CD4-positive, alpha-beta T cell (primary cell): Measurements from ENCODE around the gene G6PD. TPM values are rescaled to one million over a fixed set of nuclear protein-coding genes. Genes with fewer than 3 reads are reported as not detected.

Source experiments
- ATAC-seq: fragments of 200-7000 bp; cut with Tn5 transposase; one replicate; pipeline ENCODE4 v1.10.0; 2022; ENCODE audit warnings: mild to moderate bottlenecking; ENCODE audit not compliant: poor library complexity
- CTCF ChIA-PET: fragments of 350-600 bp; sonication (Branson Sonifier 250); formaldehyde crosslinking; loops from one replicate; lab custom pipeline; 2021; ENCODE audit warnings: antibody characterized with exemption, inconsistent platforms; lab: Charles Lee
- POLR2A ChIA-PET: fragments of 350-600 bp; sonication (Branson Sonifier 250); formaldehyde crosslinking; loops from one replicate; lab custom pipeline; 2021; ENCODE audit warnings: antibody characterized with exemption, inconsistent platforms; lab: Charles Lee
- DNase-seq, 14 experiments: peaks; one replicate each; pipeline ENCODE4 v3.0.0-alpha.2; 2013 to 2020; ENCODE audit warnings: mixed read lengths in 2 of 14
- H3K27ac ChIP-seq, 2 donors: one replicate each; pipeline versions ENCODE4 v1.5.1 to v1.7.0; 2013; ENCODE audit warnings: low read length in 2 of 2, low read depth in 1 of 2, mild to moderate bottlenecking in 1 of 2
- H3K27me3 ChIP-seq, 2 experiments: 1 replicate in 1 of 2; 2 replicates in 1 of 2; pipeline versions ENCODE4 v1.6.1 to v1.7.0; 2013; ENCODE audit warnings: low read length in 2 of 2, control low read depth in 1 of 2, mild to moderate bottlenecking in 1 of 2, moderate library complexity in 1 of 2; ENCODE audit not compliant: insufficient read depth in 2 of 2, control insufficient read depth in 1 of 2
- H3K36me3 ChIP-seq: one replicate; pipeline ENCODE4 v1.6.1; 2013; ENCODE audit warnings: low read length, control low read depth; ENCODE audit not compliant: insufficient read depth
- H3K4me1 ChIP-seq: one replicate; pipeline ENCODE4 v1.6.1; 2013; ENCODE audit warnings: low read length, control low read depth; ENCODE audit not compliant: insufficient read depth
- H3K4me3 ChIP-seq: one replicate; pipeline ENCODE4 v1.5.1; 2013; ENCODE audit warnings: mild to moderate bottlenecking, low read length, moderate library complexity
- H3K9me3 ChIP-seq, 2 experiments: 1 replicate in 1 of 2; 2 replicates in 1 of 2; pipeline versions ENCODE4 v1.6.1 to v1.7.0; 2013; ENCODE audit warnings: low read length in 2 of 2, mild to moderate bottlenecking in 2 of 2, control low read depth in 1 of 2, moderate library complexity in 1 of 2; ENCODE audit not compliant: control insufficient read depth in 1 of 2, insufficient read depth in 1 of 2
- H3K27ac Mint-ChIP-seq: one replicate; pipeline ENCODE4 v1.8.0; 2020; ENCODE audit warnings: mixed read lengths
- H3K27me3 Mint-ChIP-seq: one replicate; pipeline ENCODE4 v1.8.0; 2021; ENCODE audit warnings: mixed read lengths
- H3K36me3 Mint-ChIP-seq: one replicate; pipeline ENCODE4 v1.8.0; 2021; ENCODE audit warnings: low read depth, mixed read lengths
- H3K4me1 Mint-ChIP-seq: one replicate; pipeline ENCODE4 v1.8.0; 2021; ENCODE audit warnings: low read depth, mixed read lengths
- H3K4me3 Mint-ChIP-seq: one replicate; pipeline ENCODE4 v1.8.0; 2020; ENCODE audit warnings: mild to moderate bottlenecking, mixed read lengths
- H3K9me3 Mint-ChIP-seq: one replicate; pipeline ENCODE4 v1.8.0; 2020; ENCODE audit warnings: mixed read lengths
- intact Hi-C, 2 experiments: fragments of 100-400 bp; cut with DNase I in 1 of 2; cut with micrococcal nuclease in 1 of 2; formaldehyde crosslinking; loops; one replicate each; pipeline versions ENCODE4 v1.15.1 to v1.9.0; 2023 to 2025; cut with DNase I, micrococcal nuclease
- total RNA-seq, 174 experiments: library from RNA in 2 of 174; stranded (reverse) in 2 of 174; gene quantifications; one replicate each; pipeline ENCODE4 v1.2.3 and lab custom pipeline; 2021 to 2026
- TF ChIP-seq, protein P1 (sequence below): fragments of 200-600 bp; IDR thresholded peaks from one replicate; pipeline ENCODE4 v1.8.0; 2022; ENCODE audit warnings: antibody characterized with exemption, mild to moderate bottlenecking

The G6PD gene
- total RNA-seq, 2 experiments from 2014 or later = 17.4 to 20.3 TPM

DNA sequence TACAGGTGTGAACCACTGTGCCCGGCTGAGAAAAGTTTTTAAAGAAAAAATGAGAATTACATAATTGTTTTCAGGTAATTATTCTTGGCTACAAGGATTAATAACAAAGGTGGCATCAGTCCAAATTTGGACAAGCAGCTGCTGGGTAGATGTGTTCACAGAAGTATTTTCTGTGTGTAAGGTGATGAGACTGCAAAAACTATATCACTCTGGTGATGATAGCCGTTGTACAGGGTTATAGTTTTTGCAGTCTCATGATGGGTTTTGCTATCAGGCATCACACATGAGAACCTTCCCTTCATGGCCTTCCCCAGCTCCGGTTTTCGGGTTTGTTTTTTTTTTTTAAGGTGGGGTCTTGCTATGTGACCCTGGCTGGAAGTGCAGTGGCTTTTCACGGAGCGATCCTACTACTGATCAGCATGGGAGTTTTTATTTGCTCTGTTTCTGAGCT is 51.1 kb downstream of the G6PD start:
- Mint-ChIP-seq H3K27ac (no peak overlapping the region), H3K4me1 (peaks cover 4% of the 10 kb centered on the region), H3K27me3 (no peaks in the 10 kb centered on the region), H3K9me3 (no peaks in the 10 kb centered on the region), H3K36me3 (peaks cover 6% of the 10 kb centered on the region), H3K4me3 (no peak overlapping the region)
- Histone ChIP-seq H3K27me3 (no peaks in the 10 kb centered on the region), H3K27ac (no peak overlapping the region), H3K9me3 (no peaks in the 10 kb centered on the region), H3K36me3 (no peaks in the 10 kb centered on the region), H3K4me1 (peaks cover 7% of the 10 kb centered on the region), H3K4me3 (no peak overlapping the region)
- intact Hi-C loops = no loop called here
- ChIA-PET POLR2A (no interaction called here), CTCF (no interaction called here)
- DNase-seq (no peak), ATAC-seq (no peak)
- TF ChIP-seq, protein P1, sequence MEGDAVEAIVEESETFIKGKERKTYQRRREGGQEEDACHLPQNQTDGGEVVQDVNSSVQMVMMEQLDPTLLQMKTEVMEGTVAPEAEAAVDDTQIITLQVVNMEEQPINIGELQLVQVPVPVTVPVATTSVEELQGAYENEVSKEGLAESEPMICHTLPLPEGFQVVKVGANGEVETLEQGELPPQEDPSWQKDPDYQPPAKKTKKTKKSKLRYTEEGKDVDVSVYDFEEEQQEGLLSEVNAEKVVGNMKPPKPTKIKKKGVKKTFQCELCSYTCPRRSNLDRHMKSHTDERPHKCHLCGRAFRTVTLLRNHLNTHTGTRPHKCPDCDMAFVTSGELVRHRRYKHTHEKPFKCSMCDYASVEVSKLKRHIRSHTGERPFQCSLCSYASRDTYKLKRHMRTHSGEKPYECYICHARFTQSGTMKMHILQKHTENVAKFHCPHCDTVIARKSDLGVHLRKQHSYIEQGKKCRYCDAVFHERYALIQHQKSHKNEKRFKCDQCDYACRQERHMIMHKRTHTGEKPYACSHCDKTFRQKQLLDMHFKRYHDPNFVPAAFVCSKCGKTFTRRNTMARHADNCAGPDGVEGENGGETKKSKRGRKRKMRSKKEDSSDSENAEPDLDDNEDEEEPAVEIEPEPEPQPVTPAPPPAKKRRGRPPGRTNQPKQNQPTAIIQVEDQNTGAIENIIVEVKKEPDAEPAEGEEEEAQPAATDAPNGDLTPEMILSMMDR = no peak

DNA sequence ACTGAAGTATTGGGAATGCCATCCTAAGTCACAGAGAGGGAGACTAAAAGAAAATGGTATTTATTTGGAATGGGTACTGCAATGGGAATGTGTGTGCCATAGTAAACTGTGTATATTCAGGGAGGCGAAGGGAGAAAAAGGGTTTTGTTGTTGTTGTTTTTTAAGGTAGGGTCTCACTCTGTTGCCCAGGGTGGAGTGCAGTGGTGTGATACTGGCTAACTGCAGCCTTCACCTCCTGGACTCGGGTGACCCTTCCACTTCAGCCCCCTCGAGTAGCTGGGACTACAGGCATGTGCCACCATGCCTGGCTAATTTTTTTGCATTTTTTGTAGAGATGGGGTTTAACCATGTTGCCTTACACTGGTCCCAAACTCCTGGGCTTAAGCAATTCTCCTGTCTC is 51.9 kb downstream of the G6PD start:
- TF ChIP-seq, protein P1 = no peak
- no peaks in the 10 kb centered on the region for H3K27me3 Mint-ChIP-seq
- ChIA-PET CTCF (no interaction called here), POLR2A (no interaction called here)
- H3K9me3 Mint-ChIP-seq = no peaks in the 10 kb centered on the region
- Histone ChIP-seq H3K36me3 (no peaks in the 10 kb centered on the region), H3K27ac (no peak overlapping the region), H3K4me1 (peaks cover 10% of the 10 kb centered on the region), H3K9me3 (no peaks in the 10 kb centered on the region), H3K4me3 (no peak overlapping the region), H3K27me3 (no peaks in the 10 kb centered on the region)
- H3K4me3 Mint-ChIP-seq = no peak overlapping the region
- peaks cover 6% of the 10 kb centered on the region for H3K36me3 Mint-ChIP-seq
- no peak overlapping the region for H3K27ac Mint-ChIP-seq
- DNase-seq (no peak), ATAC-seq (no peak)
- intact Hi-C loops = no loop called here
- peaks cover 6% of the 10 kb centered on the region for H3K4me1 Mint-ChIP-seq

DNA sequence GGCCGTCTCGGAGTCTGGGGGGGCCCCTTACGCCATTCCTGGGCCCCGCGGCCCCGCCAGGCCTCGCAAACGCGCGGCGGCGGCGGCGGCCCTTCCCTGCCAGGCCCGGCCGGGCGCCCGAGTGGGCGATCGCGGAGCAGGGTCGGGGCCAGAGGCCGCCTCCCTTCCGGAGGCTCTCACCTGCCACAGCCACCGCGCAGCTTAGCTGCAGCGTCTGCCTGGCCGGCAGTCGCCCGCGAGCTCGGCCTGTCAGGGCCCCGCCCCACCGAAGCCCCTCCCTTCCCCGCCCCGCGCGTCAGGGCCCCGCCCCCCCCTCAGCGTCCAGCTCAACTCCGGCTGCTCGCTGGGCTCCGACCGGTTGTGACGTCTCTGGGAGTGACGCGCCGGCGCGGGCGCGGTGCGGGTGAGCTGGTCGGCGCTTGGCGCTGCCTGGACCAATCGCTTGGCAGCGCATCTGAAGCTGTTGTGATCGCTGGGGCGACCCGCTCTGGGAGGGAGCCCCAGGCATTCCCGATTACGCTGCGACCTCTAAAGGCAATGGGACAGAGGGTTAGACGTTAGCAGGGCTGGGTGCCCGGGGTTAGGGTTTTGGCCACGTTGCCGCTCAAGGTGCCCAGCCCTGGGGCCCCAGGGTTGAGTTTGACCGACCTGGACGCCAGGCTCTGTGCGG is 56.1 kb downstream of the G6PD start, which contains the start of gene SLC10A3:
TSS of gene SLC10A3 (minus strand) at position 216 of the 670 bp plus-strand sequence. CDS start 1,689 bp downstream, outside the sequence.
- peaks cover 11% of the 10 kb centered on the region for H3K4me1 Mint-ChIP-seq
- peak within 1 kb of the TSS; percentile 95 for H3K27ac Mint-ChIP-seq
- no peaks in the 10 kb centered on the region for H3K9me3 ChIP-seq
- CTCF ChIA-PET = interaction anchor here (0.7 to 1.2 kb wide), 4 partner anchors 12 to 117 kb away, joined by 3 to 9 read pairs (median 3); partner anchors contain the start of genes LAGE3 and RPL10
- H3K27me3 ChIP-seq = no peaks in the 10 kb centered on the region
- peaks cover 6% of the 10 kb centered on the region for H3K36me3 Mint-ChIP-seq
- ATAC-seq = peak; percentile 78
- no peaks in the 10 kb centered on the region for H3K9me3 Mint-ChIP-seq
- DNase-seq = peak; percentile 68 to 95 (median 84)
- POLR2A ChIA-PET = interaction anchor here (0.6 to 3.4 kb wide), 13 partner anchors 20 to 564 kb away, joined by 3 to 35 read pairs (median 5); partner anchors contain the start of genes ATP6AP1, FAM3A, HCFC1 and RPL10
- H3K4me1 ChIP-seq = peaks cover 38% of the 10 kb centered on the region
- intact Hi-C loops = loop anchor here in 1 of 2 experiments (1.0 kb wide), 1 partner anchor 32 kb away; the partner anchor contains the start of gene PLXNA3
- H3K27me3 Mint-ChIP-seq = no peaks in the 10 kb centered on the region
- peak within 1 kb of the TSS; percentile 72 for H3K4me3 ChIP-seq
- H3K36me3 ChIP-seq = no peaks in the 10 kb centered on the region
- peak within 1 kb of the TSS; percentile 53 to 88 for H3K27ac ChIP-seq
- H3K4me3 Mint-ChIP-seq = peak within 1 kb of the TSS; percentile 91
- TF ChIP-seq, protein P1 = no peak
